ENCODE data around the gene LCE7A.
A peak's percentile ranks its signal among the peaks of the same experiment; 100 is the strongest.

LCE7A gene

GRCh38 chr1:152859696-152860095 lies at the start of gene LCE7A:
Gene LCE7A, plus strand, starts transcription at chr1:152859996. Its CDS starts 702 bp downstream, at chr1:152860698.
- DNase-seq: no peak

- DNase-seq: no peak
These were observed 48.7 kb upstream of the LCE7A start for GRCh38 chr1:152811050-152811449.

- no peak for DNase-seq
These were observed 48.1 kb upstream of the LCE7A start, which contains the start of gene LCE1B for GRCh38 chr1:152811671-152812070. Gene LCE1B, plus strand, starts transcription at chr1:152811971. Its CDS starts 476 bp downstream, at chr1:152812447.

- no peak for DNase-seq
These were observed 42.5 kb upstream of the LCE7A start for GRCh38 chr1:152817309-152817708.

- no peak for DNase-seq
These were observed 36.5 kb upstream of the LCE7A start for GRCh38 chr1:152823294-152823693.

- DNase-seq: no peak
These were observed 34.8 kb upstream of the LCE7A start for GRCh38 chr1:152824964-152825363.

- no peak for DNase-seq
These were observed 32.6 kb upstream of the LCE7A start, which contains the start of gene LCE1A for GRCh38 chr1:152827173-152827572. Gene LCE1A, plus strand, starts transcription at chr1:152827473. Its CDS starts 0 bp downstream, at chr1:152827473.

GRCh38 chr1:152836870-152837269 lies 22.9 kb upstream of the LCE7A start:
- DNase-seq: no peak

- DNase-seq: no peak
These were observed 17.2 kb upstream of the LCE7A start, which contains the start of gene LCE6A for GRCh38 chr1:152842556-152842955. Gene LCE6A, plus strand, starts transcription at chr1:152842856. Its CDS starts 665 bp downstream, at chr1:152843521.

GRCh38 chr1:152855661-152856060 lies 4.1 kb upstream of the LCE7A start:
- no peak for DNase-seq

- no peak for DNase-seq
These were observed 1.7 kb upstream of the LCE7A start for GRCh38 chr1:152858062-152858461.

GRCh38 chr1:152860129-152860528 lies 333 bp downstream of the LCE7A start:
- no peak for DNase-seq

- DNase-seq: no peak
These were observed 1.6 kb downstream of the LCE7A start for GRCh38 chr1:152861374-152861773.

GRCh38 chr1:152864443-152864842 lies 4.6 kb downstream of the LCE7A start:
- no peak for DNase-seq

- no peak for DNase-seq
These were observed 6.5 kb downstream of the LCE7A start for GRCh38 chr1:152866321-152866720.

- DNase-seq: peak; percentile 80
These were observed 10.1 kb downstream of the LCE7A start for GRCh38 chr1:152869808-152870419.

GRCh38 chr1:152870831-152871730 lies 11.3 kb downstream of the LCE7A start:
- DNase-seq: no peak

- DNase-seq: no peak
These were observed 11.9 kb downstream of the LCE7A start for GRCh38 chr1:152871731-152872126.

GRCh38 chr1:152873495-152873894 lies 13.7 kb downstream of the LCE7A start:
- DNase-seq: no peak

GRCh38 chr1:152876827-152877226 lies 17.0 kb downstream of the LCE7A start:
- DNase-seq: no peak

GRCh38 chr1:152878042-152878441 lies 18.2 kb downstream of the LCE7A start, which contains the start of gene SMCP:
Gene SMCP, plus strand, starts transcription at chr1:152878322. Its CDS starts 6,101 bp downstream, at chr1:152884423.
- DNase-seq: no peak

GRCh38 chr1:152879559-152880198 lies 19.9 kb downstream of the LCE7A start:
- no peak for DNase-seq

GRCh38 chr1:152880316-152880715 lies 20.5 kb downstream of the LCE7A start:
- DNase-seq: no peak
